Activated T-helper 1 cell treated with anti-CD3 and anti-CD28 coated beads, Interleukin-12 subunit alpha, Interleukin-12 subunit beta, Interleukin-2, Interleukin-4 antibody, amounts not matched to agents 30 ng/mL and 10 ng/mL and 1 ng/mL, durations not matched to agents 14 hours and 24 hours and 36 hours (primary cell): Measurements from ENCODE around the gene DNAAF5. TPM values are rescaled to one million over a fixed set of nuclear protein-coding genes. Genes with fewer than 3 reads are reported as not detected.

ENCODE experiments used
- DNase-seq: peaks from one replicate; pipeline ENCODE4 v3.0.0; 2021; ENCODE audit warnings: low spot score
- H3K27ac Mint-ChIP-seq: one replicate; pipeline ENCODE4 v1.8.0; 2021; ENCODE audit warnings: mild to moderate bottlenecking, mixed read lengths
- H3K27me3 Mint-ChIP-seq: one replicate; pipeline ENCODE4 v1.8.0; 2022; ENCODE audit warnings: mild to moderate bottlenecking, moderate library complexity, mixed read lengths; ENCODE audit not compliant: insufficient read depth
- H3K36me3 Mint-ChIP-seq: one replicate; pipeline ENCODE4 v1.8.0; 2021; ENCODE audit warnings: low read depth, mixed read lengths
- H3K4me1 Mint-ChIP-seq: one replicate; pipeline ENCODE4 v1.8.0; 2021; ENCODE audit warnings: low read depth, mixed read lengths
- H3K4me3 Mint-ChIP-seq: one replicate; pipeline ENCODE4 v1.8.0; 2021; ENCODE audit warnings: mild to moderate bottlenecking, moderate library complexity, mixed read lengths
- H3K9me3 Mint-ChIP-seq: one replicate; pipeline ENCODE4 v1.8.0; 2021; ENCODE audit warnings: mixed read lengths
- intact Hi-C: fragments of 100-400 bp; cut with micrococcal nuclease; formaldehyde crosslinking; loops from one replicate; pipeline ENCODE4 v1.15.1; 2024
- total RNA-seq: library from RNA; stranded (reverse); gene quantifications from 2 replicates; pipeline ENCODE4 v1.2.3, GENCODE V29; 2022

DNAAF5 gene
- total RNA-seq, 1 donor from 2014 or later = 42.7 TPM

GRCh38 chr7:831596-832166 is 105.2 kb downstream of the DNAAF5 start:
- intact Hi-C loops = loop anchor here (1.0 to 5.0 kb wide), 6 partner anchors 14 to 229 kb away; partner anchors contain the start of genes DNAAF5 and PRKAR1B
- H3K36me3 Mint-ChIP-seq = peaks cover 8% of the 10 kb centered on the region
- no peaks in the 10 kb centered on the region for H3K9me3 Mint-ChIP-seq
- peak overlapping the region; percentile 93 for H3K27ac Mint-ChIP-seq
- DNase-seq = no peak
- peaks cover 30% of the 10 kb centered on the region for H3K4me1 Mint-ChIP-seq
- H3K27me3 Mint-ChIP-seq = no peaks in the 10 kb centered on the region
- H3K4me3 Mint-ChIP-seq = peak overlapping the region; percentile 80

- intact Hi-C loops = loop anchor here (1.0 to 5.0 kb wide), 4 partner anchors 41 to 230 kb away; partner anchors contain the start of genes DNAAF5 and PRKAR1B
- Mint-ChIP-seq H3K36me3 (peaks cover 8% of the 10 kb centered on the region), H3K27ac (peak within 1 kb of the TSS; percentile 93), H3K4me1 (peaks cover 30% of the 10 kb centered on the region), H3K27me3 (no peaks in the 10 kb centered on the region), H3K9me3 (no peaks in the 10 kb centered on the region), H3K4me3 (peak within 1 kb of the TSS; percentile 80)
- peak; percentile 36 for DNase-seq
Observed at GRCh38 chr7:832167-832967, 105.9 kb downstream of the DNAAF5 start, which contains the start of gene SUN1. SUN1 (plus strand) TSS chr7:832476; CDS start chr7:832525, 49 bp downstream.

- no peak for DNase-seq
- peaks cover 8% of the 10 kb centered on the region for H3K36me3 Mint-ChIP-seq
- no peaks in the 10 kb centered on the region for H3K9me3 Mint-ChIP-seq
- peak overlapping the region; percentile 93 for H3K27ac Mint-ChIP-seq
- no peaks in the 10 kb centered on the region for H3K27me3 Mint-ChIP-seq
- H3K4me1 Mint-ChIP-seq = peaks cover 30% of the 10 kb centered on the region
- intact Hi-C loops = loop anchor here (1.0 to 5.0 kb wide), 4 partner anchors 40 to 231 kb away; partner anchors contain the start of genes DNAAF5 and PRKAR1B
- peak overlapping the region; percentile 80 for H3K4me3 Mint-ChIP-seq
Observed at GRCh38 chr7:832968-833424, 106.5 kb downstream of the DNAAF5 start.

DNA sequence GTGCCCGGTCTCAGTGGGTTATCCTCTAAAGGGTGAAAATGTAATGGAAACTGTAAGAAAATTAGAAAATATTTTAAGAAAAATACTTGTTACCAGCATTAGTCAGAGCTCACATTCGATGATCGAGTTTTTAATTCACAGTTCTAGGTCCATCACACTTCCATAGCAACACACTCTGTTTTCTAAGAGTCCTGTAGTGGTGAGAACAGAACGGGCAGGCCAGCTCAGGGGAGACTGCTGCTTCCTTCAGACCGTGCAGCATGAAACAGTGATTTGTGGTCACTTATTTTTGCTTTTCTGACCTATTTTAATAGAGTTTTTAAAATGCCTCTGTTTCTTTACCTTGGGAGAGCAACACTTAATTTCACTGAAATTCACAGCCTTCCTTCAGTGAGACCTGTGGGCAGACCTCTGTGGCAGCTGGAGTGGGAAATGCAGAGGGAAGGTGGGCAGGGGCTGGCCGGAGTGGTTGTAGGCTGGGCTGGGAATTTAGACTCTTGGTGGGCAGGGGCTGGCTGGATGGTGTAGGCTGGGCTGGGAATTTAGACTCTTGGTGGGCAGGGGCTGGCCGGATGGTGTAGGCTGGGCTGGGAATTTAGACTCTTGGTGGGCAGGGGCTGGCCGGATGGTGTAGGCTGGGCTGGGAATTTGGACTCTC is 107.2 kb downstream of the DNAAF5 start:
- H3K36me3 Mint-ChIP-seq = peaks cover 8% of the 10 kb centered on the region
- H3K27ac Mint-ChIP-seq = no peak overlapping the region
- no peak for DNase-seq
- no peaks in the 10 kb centered on the region for H3K9me3 Mint-ChIP-seq
- H3K27me3 Mint-ChIP-seq = no peaks in the 10 kb centered on the region
- peaks cover 30% of the 10 kb centered on the region for H3K4me1 Mint-ChIP-seq
- intact Hi-C loops = loop anchor here (5.0 kb wide), 2 partner anchors 106 to 231 kb away; partner anchors contain the start of genes DNAAF5 and PRKAR1B
- no peak overlapping the region for H3K4me3 Mint-ChIP-seq

DNA sequence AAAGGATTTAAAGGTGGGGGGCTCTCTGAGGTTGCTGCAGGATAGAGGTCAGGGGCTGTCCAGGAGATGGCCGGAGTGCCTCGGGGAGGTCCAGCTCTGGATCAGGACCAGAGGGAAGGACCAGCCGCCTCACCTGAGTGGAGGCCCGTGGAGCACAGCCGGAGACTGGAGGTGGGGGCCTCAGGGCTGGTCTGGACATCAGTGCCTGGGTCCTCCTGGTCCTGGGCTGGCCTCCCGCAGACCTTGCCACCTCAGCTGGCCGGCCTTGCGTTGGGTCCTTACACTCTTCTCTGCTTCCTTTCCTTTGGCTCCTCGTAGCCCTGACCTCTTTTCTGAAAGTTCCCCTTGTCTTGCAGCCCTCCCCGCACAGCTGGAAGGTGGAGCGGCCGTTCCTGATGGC is 107.8 kb downstream of the DNAAF5 start:
- no peak overlapping the region for H3K4me3 Mint-ChIP-seq
- DNase-seq = no peak
- intact Hi-C loops = loop anchor here (5.0 kb wide), 2 partner anchors 107 to 232 kb away; partner anchors contain the start of genes DNAAF5 and PRKAR1B
- H3K4me1 Mint-ChIP-seq = peaks cover 30% of the 10 kb centered on the region
- no peaks in the 10 kb centered on the region for H3K27me3 Mint-ChIP-seq
- H3K9me3 Mint-ChIP-seq = no peaks in the 10 kb centered on the region
- no peak overlapping the region for H3K27ac Mint-ChIP-seq
- peaks cover 11% of the 10 kb centered on the region for H3K36me3 Mint-ChIP-seq

GRCh38 chr7:835021-835420 is 108.5 kb downstream of the DNAAF5 start:
- DNase-seq = no peak
- no peaks in the 10 kb centered on the region for H3K27me3 Mint-ChIP-seq
- intact Hi-C loops = no loop called here
- no peaks in the 10 kb centered on the region for H3K9me3 Mint-ChIP-seq
- H3K36me3 Mint-ChIP-seq = peaks cover 13% of the 10 kb centered on the region
- peaks cover 30% of the 10 kb centered on the region for H3K4me1 Mint-ChIP-seq
- H3K27ac Mint-ChIP-seq = no peak overlapping the region
- no peak overlapping the region for H3K4me3 Mint-ChIP-seq

- no peak overlapping the region for H3K27ac Mint-ChIP-seq
- no peak overlapping the region for H3K4me3 Mint-ChIP-seq
- H3K27me3 Mint-ChIP-seq = no peaks in the 10 kb centered on the region
- intact Hi-C loops = no loop called here
- H3K36me3 Mint-ChIP-seq = peaks cover 13% of the 10 kb centered on the region
- H3K9me3 Mint-ChIP-seq = no peaks in the 10 kb centered on the region
- H3K4me1 Mint-ChIP-seq = peaks cover 24% of the 10 kb centered on the region
- DNase-seq = no peak
Observed at GRCh38 chr7:835485-836401, 109.2 kb downstream of the DNAAF5 start.

Other genes starting within 250 kb of the DNAAF5 start
- 8.5 and 8.8 TPM in 2 replicates for gene PDGFA, start 206.9 kb upstream of the DNAAF5 start, total RNA-seq
- gene PRKAR1B, start 582 bp downstream of the DNAAF5 start, total RNA-seq = 37.0 and 37.8 TPM in 2 replicates
- gene SUN1, start 105.8 kb downstream of the DNAAF5 start, total RNA-seq = 76.4 and 82.2 TPM in 2 replicates
- 38.7 and 43.8 TPM in 2 replicates for gene GET4, start 149.9 kb downstream of the DNAAF5 start, total RNA-seq
- gene ADAP1, start 228.0 kb downstream of the DNAAF5 start, total RNA-seq = 80.9 and 87.7 TPM in 2 replicates
- gene COX19, start 248.8 kb downstream of the DNAAF5 start, total RNA-seq = 14.3 and 18.6 TPM in 2 replicates